Left ventricle myocardium inferior (tissue), 1 donor: Measurements from ENCODE around the gene TBC1D9. TPM values are rescaled to one million over a fixed set of nuclear protein-coding genes. Genes with fewer than 3 reads are reported as not detected.

Experiments used
- DNase-seq: peaks from one replicate; pipeline ENCODE4 v3.0.0-alpha.2; 2020
- H3K27ac ChIP-seq: fragments of 200-600 bp; replicated peaks from 2 replicates; pipeline ENCODE4 v1.8.0; 2021
- H3K27me3 ChIP-seq: fragments of 200-600 bp; 2 replicates; pipeline ENCODE4 v1.8.0; 2021; ENCODE audit warnings: low read depth
- H3K36me3 ChIP-seq: fragments of 200-600 bp; 2 replicates; pipeline ENCODE4 v1.8.0; 2021
- H3K4me1 ChIP-seq: fragments of 200-600 bp; 2 replicates; pipeline ENCODE4 v1.8.0; 2021
- H3K4me3 ChIP-seq: fragments of 200-600 bp; 2 replicates; pipeline ENCODE4 v1.8.0; 2021; ENCODE audit warnings: mild to moderate bottlenecking, moderate library complexity
- H3K9me3 ChIP-seq: fragments of 200-600 bp; replicated peaks from 2 replicates; pipeline ENCODE4 v1.8.0; 2021
- intact Hi-C: fragments of 100-400 bp; cut with micrococcal nuclease; formaldehyde crosslinking; loops from one replicate; pipeline ENCODE4 v1.11.0; 2022
- long read RNA-seq: library from polyadenylated mRNA; unstranded; transcript quantifications from one replicate; pipeline ENCODE4 v2.0.0, GENCODE V29; 2021
- total RNA-seq: library from RNA; stranded (reverse); fragmentation: NEBNext Ultra II Directional; extraction: Animal tissue kit (Norgen Biotek cat#: 25700); gene quantifications from one replicate; pipeline ENCODE4 v1.2.1, GENCODE V29; 2021
- TF ChIP-seq, protein P1 (sequence below): fragments of 200-600 bp; IDR thresholded peaks from 2 replicates; pipeline ENCODE4 v1.8.0; 2021; ENCODE audit warnings: antibody characterized with exemption, mild to moderate bottlenecking, borderline replicate concordance
- donor health status: DM: no; HTN: yes; CAD: no; lungs with severe emphysema.

The TBC1D9 gene
- total RNA-seq, result 11.4 TPM
- long read RNA-seq, full-length matches to known transcripts, result 9 of 15 reads
- long read RNA-seq, partial matches to known transcripts, result 5 of 15 reads
- long read RNA-seq, other reads (novel, unspliced or antisense), result 1 of 15 reads

- Histone ChIP-seq H3K36me3 (no peaks in the 10 kb centered on the region), H3K9me3 (no peaks in the 10 kb centered on the region), H3K27ac (peak within 1 kb of the TSS; percentile 98), H3K27me3 (no peaks in the 10 kb centered on the region), H3K4me3 (peak within 1 kb of the TSS; percentile 77), H3K4me1 (peaks cover 61% of the 10 kb centered on the region)
- peak; percentile 78 for DNase-seq
- intact Hi-C loops, result no loop called here
- TF ChIP-seq, protein P1, sequence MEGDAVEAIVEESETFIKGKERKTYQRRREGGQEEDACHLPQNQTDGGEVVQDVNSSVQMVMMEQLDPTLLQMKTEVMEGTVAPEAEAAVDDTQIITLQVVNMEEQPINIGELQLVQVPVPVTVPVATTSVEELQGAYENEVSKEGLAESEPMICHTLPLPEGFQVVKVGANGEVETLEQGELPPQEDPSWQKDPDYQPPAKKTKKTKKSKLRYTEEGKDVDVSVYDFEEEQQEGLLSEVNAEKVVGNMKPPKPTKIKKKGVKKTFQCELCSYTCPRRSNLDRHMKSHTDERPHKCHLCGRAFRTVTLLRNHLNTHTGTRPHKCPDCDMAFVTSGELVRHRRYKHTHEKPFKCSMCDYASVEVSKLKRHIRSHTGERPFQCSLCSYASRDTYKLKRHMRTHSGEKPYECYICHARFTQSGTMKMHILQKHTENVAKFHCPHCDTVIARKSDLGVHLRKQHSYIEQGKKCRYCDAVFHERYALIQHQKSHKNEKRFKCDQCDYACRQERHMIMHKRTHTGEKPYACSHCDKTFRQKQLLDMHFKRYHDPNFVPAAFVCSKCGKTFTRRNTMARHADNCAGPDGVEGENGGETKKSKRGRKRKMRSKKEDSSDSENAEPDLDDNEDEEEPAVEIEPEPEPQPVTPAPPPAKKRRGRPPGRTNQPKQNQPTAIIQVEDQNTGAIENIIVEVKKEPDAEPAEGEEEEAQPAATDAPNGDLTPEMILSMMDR, result no peak
Observed at GRCh38 chr4:140756319-140757231, at the start of gene TBC1D9. Gene TBC1D9 (minus strand): TSS chr4:140756385. CDS start chr4:140756045, 340 bp downstream.

DNA sequence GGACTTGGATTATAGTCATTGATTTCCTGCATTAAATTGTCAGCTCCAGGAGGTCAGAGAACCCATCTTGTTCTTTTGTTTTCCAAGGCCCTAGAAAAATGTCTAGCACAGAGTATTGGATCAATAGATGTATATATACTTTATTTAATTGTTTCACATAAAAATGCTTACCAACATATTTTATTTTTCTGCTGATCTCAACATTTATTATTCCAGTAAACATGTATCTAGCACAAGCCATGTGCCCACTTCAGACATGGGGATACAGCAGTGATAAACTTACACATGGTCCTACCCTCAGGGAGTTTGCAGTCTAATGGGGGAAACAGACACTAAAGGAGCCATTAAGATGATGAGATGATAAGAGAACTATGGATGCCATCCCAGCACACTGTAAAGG, 49.1 kb upstream of the TBC1D9 start:
- Histone ChIP-seq H3K4me3 (no peak overlapping the region), H3K9me3 (no peaks in the 10 kb centered on the region), H3K27ac (no peak overlapping the region), H3K27me3 (no peaks in the 10 kb centered on the region), H3K4me1 (peaks cover 19% of the 10 kb centered on the region), H3K36me3 (no peaks in the 10 kb centered on the region)
- intact Hi-C loops, result no loop called here
- no peak for DNase-seq
- TF ChIP-seq, protein P1, result no peak

DNA sequence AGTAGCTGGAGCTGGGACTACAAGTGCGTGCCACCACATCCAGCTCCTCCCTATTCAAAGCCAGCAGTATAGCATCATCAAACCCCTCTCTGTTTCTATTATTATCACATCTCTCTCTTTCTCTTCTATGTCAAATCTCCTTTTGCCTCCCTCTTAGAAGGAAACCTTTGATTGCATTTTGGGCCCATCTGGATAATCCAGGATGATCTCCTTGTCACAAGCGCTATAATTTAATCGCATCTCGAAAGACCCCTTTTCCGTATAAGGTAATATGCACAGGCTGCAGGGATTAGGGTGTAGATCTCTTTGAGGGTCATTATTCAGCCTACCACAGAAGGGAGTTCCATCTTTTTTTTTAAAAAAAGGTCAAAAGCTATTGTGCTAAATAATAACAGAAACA, 46.4 kb upstream of the TBC1D9 start:
- Histone ChIP-seq H3K4me1 (peaks cover 7% of the 10 kb centered on the region), H3K4me3 (no peak overlapping the region), H3K27me3 (no peaks in the 10 kb centered on the region), H3K36me3 (no peaks in the 10 kb centered on the region), H3K27ac (no peak overlapping the region), H3K9me3 (no peaks in the 10 kb centered on the region)
- TF ChIP-seq, protein P1, result no peak
- DNase-seq, result no peak
- intact Hi-C loops, result no loop called here

GRCh38 chr4:140800666-140801065, 44.5 kb upstream of the TBC1D9 start:
- TF ChIP-seq, protein P1, result no peak
- intact Hi-C loops, result no loop called here
- no peaks in the 10 kb centered on the region for H3K36me3 ChIP-seq
- H3K27me3 ChIP-seq, result no peaks in the 10 kb centered on the region
- no peak for DNase-seq
- no peaks in the 10 kb centered on the region for H3K4me1 ChIP-seq
- no peaks in the 10 kb centered on the region for H3K9me3 ChIP-seq
- H3K4me3 ChIP-seq, result no peak overlapping the region
- H3K27ac ChIP-seq, result no peak overlapping the region

- Histone ChIP-seq H3K27me3 (no peaks in the 10 kb centered on the region), H3K27ac (no peak overlapping the region), H3K4me1 (no peaks in the 10 kb centered on the region), H3K36me3 (no peaks in the 10 kb centered on the region), H3K4me3 (no peak overlapping the region), H3K9me3 (no peaks in the 10 kb centered on the region)
- intact Hi-C loops, result no loop called here
- DNase-seq, result no peak
- TF ChIP-seq, protein P1, result no peak
Observed at GRCh38 chr4:140799686-140800225, 43.6 kb upstream of the TBC1D9 start.
